K562 (cell line): ENCODE results near the gene BBS1. TPM values are rescaled to one million over a fixed set of nuclear protein-coding genes. Genes with fewer than 3 reads are reported as not detected.

Experiments used
- ATAC-seq: fragments of 200-7000 bp; cut with Tn5 transposase; 3 replicates; pipeline ENCODE4 v1.9.1; 2020; ENCODE audit warnings: moderate library complexity
- BruUV-seq: library from RNA; stranded (reverse); fragments of 400-500 nt; replicated peaks from 2 replicates; lab custom pipeline; 2021; lab: Mats Ljungman, UMichigan
- CTCF ChIA-PET: fragments of 300-600 bp; formaldehyde crosslinking; extraction: SDS; loops from one replicate; lab custom pipeline; 2021; ENCODE audit warnings: low intra/inter-chr PET ratio; lab: Yijun Ruan, JAX
- POLR2A ChIA-PET: fragments of 300-600, 350-650 bp; sonication (Branson Sonifier 250); formaldehyde crosslinking; extraction: SDS; loops from one replicate; lab custom pipeline; 2021; ENCODE audit warnings: antibody characterized with exemption, inconsistent platforms; lab: Yijun Ruan, JAX
- DNase-seq, 4 experiments: peaks; one replicate each; pipeline versions ENCODE4 v3.0.0 to v3.0.0-alpha.2; 2011 to 2018; ENCODE audit warnings: low spot score in 3 of 4, mixed read lengths in 3 of 4; ENCODE audit errors: extremely low read depth in 1 of 4
- FAIRE-seq: peaks from 2 replicates; lab custom pipeline; 2011; peaks lifted over from hg19 to GRCh38; lab: Jason Lieb, UNC
- H2AFZ ChIP-seq: 2 replicates; pipeline ENCODE4 v1.6.0; 2011; ENCODE audit warnings: low read depth, low read length, control low read depth, inconsistent platforms
- H3K27ac ChIP-seq: fragments of 200-600 bp; 3 replicates; pipeline ENCODE4 v1.8.0; 2011; ENCODE audit warnings: low read depth, mild to moderate bottlenecking, control low read depth, inconsistent platforms, low read length, moderate library complexity, mixed read lengths; ENCODE audit errors: extremely low read depth
- H3K27me3 ChIP-seq, 2 experiments: fragments of 300-600 bp in 1 of 2; 2 replicates in 1 of 2; 3 replicates in 1 of 2; pipeline versions ENCODE4 v1.6.0 to v1.8.0; 2011; ENCODE audit warnings: inconsistent platforms in 2 of 2, low read length in 2 of 2, mild to moderate bottlenecking in 1 of 2, mixed read lengths in 1 of 2, moderate library complexity in 1 of 2; ENCODE audit not compliant: control insufficient read depth in 2 of 2, insufficient read depth in 2 of 2
- H3K36me3 ChIP-seq: fragments of 300-600 bp; 3 replicates; pipeline ENCODE4 v1.8.0; 2011; ENCODE audit warnings: mild to moderate bottlenecking, low read length, inconsistent platforms; ENCODE audit not compliant: control insufficient read depth, insufficient read depth
- H3K4me1 ChIP-seq, 2 experiments: fragments of 200-600 bp in 1 of 2; replicated peaks in 1 of 2; 2 replicates in 1 of 2; 3 replicates in 1 of 2; pipeline versions ENCODE4 v1.5.1 to v1.8.0; 2011; ENCODE audit warnings: inconsistent platforms in 2 of 2, low read length in 2 of 2, mild to moderate bottlenecking in 1 of 2, mixed read lengths in 1 of 2, moderate library complexity in 1 of 2; ENCODE audit not compliant: control insufficient read depth in 2 of 2, insufficient read depth in 2 of 2
- H3K4me2 ChIP-seq: 2 replicates; pipeline ENCODE4 v1.6.1; 2011; ENCODE audit warnings: low read length, control low read depth, inconsistent platforms, mixed read lengths; ENCODE audit not compliant: insufficient read depth
- H3K4me3 ChIP-seq: fragments of 200-600 bp; sonication (generic), shearing (Covaris generic); 2 replicates; pipeline ENCODE4 v1.5.1; 2016; ENCODE audit warnings: control low read depth, inconsistent platforms
- H3K79me2 ChIP-seq: fragments of 200-600 bp; 3 replicates; pipeline ENCODE4 v1.8.0; 2011; ENCODE audit warnings: low read length, inconsistent platforms; ENCODE audit not compliant: control insufficient read depth, insufficient read depth
- H3K9ac ChIP-seq, 2 experiments: 2 replicates each; pipeline versions ENCODE4 v1.6.0 to v1.6.1; 2011; ENCODE audit warnings: low read depth in 2 of 2, low read length in 2 of 2, control low read depth in 1 of 2, inconsistent platforms in 1 of 2, mild to moderate bottlenecking in 1 of 2, mixed read lengths in 1 of 2; ENCODE audit not compliant: insufficient read depth in 1 of 2
- H3K9me1 ChIP-seq: one replicate; pipeline ENCODE4 v1.6.0; 2011; ENCODE audit warnings: inconsistent platforms, mild to moderate bottlenecking, low read length, moderate library complexity; ENCODE audit not compliant: control insufficient read depth, insufficient read depth
- H3K9me3 ChIP-seq: replicated peaks from 2 replicates; pipeline ENCODE4 v1.5.1; 2011; ENCODE audit warnings: low read depth, low read length, inconsistent platforms; ENCODE audit not compliant: control insufficient read depth, insufficient read depth
- H4K20me1 ChIP-seq: replicated peaks from 2 replicates; pipeline ENCODE4 v1.6.1; 2011; ENCODE audit warnings: low read length, inconsistent platforms, mixed read lengths; ENCODE audit not compliant: control insufficient read depth, insufficient read depth
- AFF4 ChIP-seq: sonication (generic); formaldehyde crosslinking; IDR thresholded peaks from 2 replicates; pipeline ENCODE4 v1.8.0; 2023; ENCODE audit warnings: mild to moderate bottlenecking, missing genetic modification reagents
- BRD9 ChIP-seq: fragments of 450-650 bp; IDR thresholded peaks from 2 replicates; pipeline ENCODE4 v1.6.1; 2018; ENCODE audit warnings: low read depth; ENCODE audit not compliant: partially characterized antibody
- CBX1 ChIP-seq: sonication (generic); IDR thresholded peaks from 2 replicates; pipeline ENCODE4 v1.6.1; 2016; ENCODE audit warnings: antibody characterized with exemption, low read depth, mild to moderate bottlenecking
- CHD4 ChIP-seq: fragments of 200-600 bp; sonication (generic); IDR thresholded peaks from 3 replicates; pipeline ENCODE4 v1.6.1; 2012; ENCODE audit warnings: low read depth, mild to moderate bottlenecking, mixed read lengths, low read length, inconsistent platforms; ENCODE audit not compliant: insufficient read depth, insufficient replicate concordance, poor library complexity, severe bottlenecking
- DMBX1 ChIP-seq: fragments of 250-450 bp; sonication (Bioruptor Pico); IDR thresholded peaks from 2 replicates; pipeline ENCODE4 v1.8.0; 2022; ENCODE audit warnings: inconsistent platforms, mild to moderate bottlenecking, moderate library complexity, borderline replicate concordance
- E2F3 ChIP-seq: fragments of 250-450 bp; sonication (Bioruptor Pico); IDR thresholded peaks from 2 replicates; pipeline ENCODE4 v1.4.0; 2020; ENCODE audit warnings: mild to moderate bottlenecking
- FOXM1 ChIP-seq, 2 experiments: fragments of 450-650 bp in 1 of 2; sonication (generic) in 1 of 2; formaldehyde crosslinking in 1 of 2; IDR thresholded peaks; 2 replicates each; pipeline versions ENCODE4 v1.6.1 to v1.9.0; 2017 to 2022; ENCODE audit warnings: low read depth in 2 of 2, mild to moderate bottlenecking in 2 of 2, missing genetic modification reagents in 1 of 2, moderate library complexity in 1 of 2
- MYC ChIP-seq, 2 experiments: fragments of 250-450 bp in 1 of 2; sonication (Bioruptor Pico) in 1 of 2; IDR thresholded peaks; 2 replicates each; pipeline versions ENCODE4 v1.5.1 to v1.6.1; 2012 to 2021; ENCODE audit warnings: low read depth in 2 of 2, borderline replicate concordance in 1 of 2, improper control_type of control experiment in 1 of 2, low read length in 1 of 2, mild to moderate bottlenecking in 1 of 2, moderate library complexity in 1 of 2
- PHB ChIP-seq: fragments of 250-450 bp; sonication (Bioruptor Pico); IDR thresholded peaks from 2 replicates; pipeline ENCODE4 v1.5.0; 2021
- RCOR1 ChIP-seq, 2 experiments: IDR thresholded peaks; 2 replicates each; pipeline ENCODE4 v1.6.1; 2012; ENCODE audit warnings: low read depth in 2 of 2, low read length in 2 of 2, borderline replicate concordance in 1 of 2, improper control_type of control experiment in 1 of 2
- SMARCA5 ChIP-seq: fragments of 450-650 bp; IDR thresholded peaks from 2 replicates; pipeline ENCODE4 v1.6.1; 2016
- SP1 ChIP-seq: sonication (generic); formaldehyde crosslinking; IDR thresholded peaks from 2 replicates; pipeline ENCODE4 v1.8.1; 2022; ENCODE audit warnings: mild to moderate bottlenecking, missing genetic modification reagents
- TEAD4 ChIP-seq, 2 experiments: sonication (generic) in 1 of 2; formaldehyde crosslinking in 1 of 2; IDR thresholded peaks; 2 replicates each; pipeline versions ENCODE4 v1.6.1 to v1.8.0; 2012 to 2022; ENCODE audit warnings: borderline replicate concordance in 1 of 2, inconsistent platforms in 1 of 2, low read length in 1 of 2, mild to moderate bottlenecking in 1 of 2, missing genetic modification reagents in 1 of 2
- TRIM24 ChIP-seq, 2 experiments: fragments of 450-650 bp; IDR thresholded peaks; 2 replicates each; pipeline ENCODE4 v1.6.1; 2016
- ZBTB2 ChIP-seq: fragments of 450-650 bp; IDR thresholded peaks from 2 replicates; pipeline ENCODE4 v1.6.1; 2016; ENCODE audit warnings: antibody characterized with exemption
- WGBS: fragments of 100-300 bp; shearing (Covaris generic); methylation state at CpG from one replicate; pipeline ENCODE4 v1.1.6; 2016; ENCODE audit warnings: low coverage, mixed read lengths; ENCODE audit not compliant: insufficient coverage; ENCODE audit errors: missing lambda C conversion rate; 5-methylcytosine and 5-hydroxymethylcytosine counted together
- in situ Hi-C: fragments of 300-500 bp; cut with MboI; formaldehyde crosslinking; loops from 4 replicates; pipeline ENCODE4 v1.15.0; 2018; ENCODE audit warnings: inconsistent platforms, mixed read lengths
- intact Hi-C: fragments of 100-400 bp; cut with micrococcal nuclease; formaldehyde crosslinking; loops from 2 replicates; pipeline ENCODE4 v1.14.2; 2022
- polyA plus RNA-seq, 8 experiments: library from polyadenylated mRNA; depleted of rRNA in 4 of 8; stranded (reverse) in 5 of 8; unstranded in 3 of 8; fragments of >200 nt; fragmentation: Nextera tagmentation in 2 of 8; fragmentation: Illumina TruSeq in 1 of 8; extraction: Ambion mirVana in 2 of 8; extraction: Trizol in 1 of 8; gene quantifications; 2 replicates each; pipeline versions ENCODE4 v1.2.1 to v1.2.3, GENCODE V29; 2011 to 2014; ENCODE audit warnings: inconsistent platforms in 1 of 8, missing spikeins in 1 of 8
- total RNA-seq, 7 experiments: library from RNA; depleted of rRNA in 6 of 7; stranded (reverse); fragments of >200 nt in 6 of 7; fragmentation: Illumina TruSeq in 2 of 7; extraction: Trizol in 2 of 7; gene quantifications; 2 replicates each; pipeline versions ENCODE4 v1.2.1 to v1.2.3, GENCODE V29; 2011 to 2021; ENCODE audit warnings: low replicate concordance in 1 of 7

The BBS1 gene
- total and polyA plus RNA-seq, 9 of the 15 experiments (the other 6 are each of a cell fraction or from before 2014, with no cell fraction given): 9.0 to 19.8 (median 12.1) TPM

- Histone ChIP-seq H3K4me2 (peak within 1 kb of the TSS; percentile 75), H3K79me2 (peaks cover 6% of the 10 kb centered on the region; the same call in 1 of the 3 replicates), H3K27me3 (peaks cover 0 to 4% of the 10 kb centered on the region in 2 experiments; a peak in 1 of 5 replicates), H3K9ac (peak within 1 kb of the TSS; percentile 81 to 98), H3K9me3 (no peaks in the 10 kb centered on the region), H2AFZ (peak within 1 kb of the TSS; percentile 81), H3K9me1 (no peaks in the 10 kb centered on the region), H3K4me1 (peaks cover 0 to 38% of the 10 kb centered on the region in 2 experiments; a peak in 4 of 5 replicates), H3K27ac (peak within 1 kb of the TSS; percentile 73), H3K4me3 (peak within 1 kb of the TSS; percentile 94), H3K36me3 (peaks cover 5% of the 10 kb centered on the region; the same call in 1 of the 3 replicates), H4K20me1 (no peaks in the 10 kb centered on the region)
- peak; percentile 1; the same call in 1 of the 3 replicates for ATAC-seq
- WGBS: 7% methylated on average over 23 of the region's 37 CpGs
- CTCF ChIA-PET: no interaction called here
- no peak for FAIRE-seq
- intact Hi-C loops (no loop called here), in situ Hi-C loops (no loop called here)
- peak in 2 of 4 experiments; percentile 56 to 57 for DNase-seq
- BruUV-seq: no TSS peak
- POLR2A ChIA-PET: interaction anchor here (0.7 to 1.8 kb wide), 7 partner anchors 10 to 132 kb away, joined by 3 to 12 read pairs (median 6); partner anchors contain the start of gene RBM4B
- 0 out of 4 replicates have a peak, but pooled peaks of 1 of the 2 experiments have one; percentile 5 for TF ChIP-seq TRIM24 (IDR thresholded peaks at IDR 0.05)
- TF ChIP-seq DMBX1 (CRISPR knock-in tag): peak; percentile 26; the same call in 1 of the 2 replicates
- peak; percentile 97 for TF ChIP-seq SMARCA5
- 0 out of 2 replicates have a peak, but pooled peaks have one; percentile 80 for TF ChIP-seq PHB
- TF ChIP-seq BRD9: peak; percentile 92
- peak; percentile 100 for TF ChIP-seq CHD4
- peak; percentile 98 for TF ChIP-seq CBX1
- TF ChIP-seq RCOR1 (IDR thresholded peaks at IDR 0.05; ENCODE audit: borderline replicate concordance in 1 of 2, low read depth in 2 of 2, low read length in 2 of 2): peak; percentile 55 to 91; a peak in 3 of 4 replicates
- TF ChIP-seq TEAD4 (IDR thresholded peaks at IDR 0.05; ENCODE audit: low read length): 0 out of 2 replicates have a peak, but pooled peaks have one; percentile 3
- TF ChIP-seq TEAD4 (CRISPR knock-in tag; IDR thresholded peaks at IDR 0.05; ENCODE audit: borderline replicate concordance): no peak
- TF ChIP-seq FOXM1 (IDR thresholded peaks at IDR 0.05; ENCODE audit: low read depth): peak; percentile 21
- TF ChIP-seq FOXM1 (CRISPR knock-in tag; IDR thresholded peaks at IDR 0.05; ENCODE audit: low read depth): no peak
- TF ChIP-seq E2F3 (CRISPR knock-in tag): peak; percentile 14; the same call in 1 of the 2 replicates
- peak; percentile 23; the same call in 1 of the 2 replicates for TF ChIP-seq ZBTB2
- TF ChIP-seq MYC (IDR thresholded peaks at IDR 0.05; ENCODE audit: low read depth, low read length): no peak
- peak; percentile 45; the same call in 1 of the 2 replicates for TF ChIP-seq MYC (CRISPR knock-in tag; IDR thresholded peaks at IDR 0.05; ENCODE audit: borderline replicate concordance, low read depth)
- peak; percentile 7; the same call in 1 of the 2 replicates for TF ChIP-seq SP1 (CRISPR knock-in tag)
- TF ChIP-seq AFF4 (CRISPR knock-in tag): 0 out of 2 replicates have a peak, but pooled peaks have one; percentile 58
Measured at GRCh38 chr11:66546368-66546965, 36.0 kb downstream of the BBS1 start, which contains the start of gene ACTN3. Gene ACTN3 (plus strand): TSS chr11:66546903. CDS start chr11:66546938, 35 bp downstream.
